Breast epithelium (tissue), 4 donors: ENCODE results near the gene TCOF1. TPM values are rescaled to one million over a fixed set of nuclear protein-coding genes. Genes with fewer than 3 reads are reported as not detected.

Experiments
- DNase-seq, 2 donors: peaks; one replicate each; pipeline ENCODE4 v3.0.0-alpha.2; 2019; ENCODE audit warnings: low spot score in 2 of 2
- H3K27ac ChIP-seq, 2 donors: fragments of 200-600 bp; sonication (generic) in 1 of 2; one replicate each; pipeline ENCODE4 v1.5.1; 2016 to 2019; ENCODE audit warnings: mild to moderate bottlenecking in 1 of 2
- H3K27me3 ChIP-seq, 2 donors: fragments of 200-600 bp; sonication (generic) in 1 of 2; one replicate each; pipeline versions ENCODE4 v1.5.1 to v1.6.0; 2017 to 2019; ENCODE audit warnings: control low read depth in 1 of 2, mild to moderate bottlenecking in 1 of 2
- H3K36me3 ChIP-seq: fragments of 200-600 bp; one replicate; pipeline ENCODE4 v1.5.1; 2019
- H3K4me1 ChIP-seq, 2 donors: fragments of 200-600 bp; sonication (generic); one replicate each; pipeline ENCODE4 v1.5.1; 2016 to 2019; ENCODE audit warnings: control low read depth in 1 of 2
- H3K4me3 ChIP-seq, 3 donors: fragments of 200-600 bp; sonication (generic); 1 replicate in 2 of 3; 2 replicates in 1 of 3; pipeline ENCODE4 v1.5.1; 2016 to 2019; ENCODE audit warnings: mild to moderate bottlenecking in 3 of 3, moderate library complexity in 2 of 3
- H3K9me3 ChIP-seq, 2 donors: fragments of 200-600 bp; sonication (generic) in 1 of 2; one replicate each; pipeline ENCODE4 v1.5.1; 2016 to 2019; ENCODE audit warnings: control low read depth in 1 of 2
- CTCF ChIP-seq, 3 donors: fragments of 450-650 bp; IDR thresholded peaks; one replicate each; pipeline ENCODE4 v1.5.1; 2016 to 2017; ENCODE audit warnings: antibody characterized with exemption in 3 of 3, mild to moderate bottlenecking in 3 of 3, moderate library complexity in 3 of 3
- POLR2A ChIP-seq: fragments of 450-650 bp; IDR thresholded peaks from one replicate; pipeline ENCODE4 v1.6.1; 2016; ENCODE audit warnings: antibody characterized with exemption, mild to moderate bottlenecking, moderate library complexity
- POLR2AphosphoS5 ChIP-seq, 3 donors: sonication (generic); formaldehyde crosslinking; IDR thresholded peaks; one replicate each; pipeline ENCODE4 v1.6.1; 2017; ENCODE audit warnings: antibody characterized with exemption in 3 of 3
- intact Hi-C: fragments of 100-400 bp; cut with DNase I; formaldehyde crosslinking; loops from one replicate; pipeline ENCODE4 v1.15.1; 2023; ENCODE audit warnings: low total_unique reads
- total RNA-seq, 3 donors: library from RNA; depleted of rRNA; stranded (reverse); fragments of >200 nt; gene quantifications; one replicate each; pipeline ENCODE4 v1.1.0, GENCODE V29; 2016

TCOF1 gene
- total RNA-seq, 3 donors from 2014 or later = 20.6 to 37.7 (median 36.1) TPM

- Histone ChIP-seq H3K36me3 (no peaks in the 10 kb centered on the region), H3K4me1 (no peaks in the 10 kb centered on the region), H3K27me3 (no peaks in the 10 kb centered on the region), H3K4me3 (no peak overlapping the region), H3K9me3 (no peaks in the 10 kb centered on the region), H3K27ac (no peak overlapping the region)
- DNase-seq = peak in 1 of 2 donors; percentile 77
- TF ChIP-seq CTCF (IDR thresholded peaks at IDR 0.05) = no peak
- TF ChIP-seq POLR2A = no peak
- TF ChIP-seq POLR2AphosphoS5 (IDR thresholded peaks at IDR 0.05) = no peak
- intact Hi-C loops = loop anchor here (5.0 kb wide), 1 partner anchor 553 kb away; no protein-coding TSS in a partner anchor
Measured at GRCh38 chr5:150434464-150434863, 77.0 kb downstream of the TCOF1 start.

GRCh38 chr5:150436141-150436680 lies 78.7 kb downstream of the TCOF1 start:
- Histone ChIP-seq H3K4me1 (no peaks in the 10 kb centered on the region), H3K27ac (no peak overlapping the region), H3K4me3 (no peak overlapping the region), H3K9me3 (no peaks in the 10 kb centered on the region), H3K36me3 (no peaks in the 10 kb centered on the region), H3K27me3 (no peaks in the 10 kb centered on the region)
- intact Hi-C loops = no loop called here
- TF ChIP-seq POLR2AphosphoS5 (IDR thresholded peaks at IDR 0.05) = peak in 1 of 3 donors; percentile 26
- TF ChIP-seq CTCF (IDR thresholded peaks at IDR 0.05) = peak; percentile 75 to 87 (median 82)
- TF ChIP-seq POLR2A = no peak
- peak; percentile 83 to 84 for DNase-seq

GRCh38 chr5:150438873-150439546 lies 81.5 kb downstream of the TCOF1 start:
- no peak for DNase-seq
- no peak overlapping the region for H3K4me3 ChIP-seq
- peaks cover 6% of the 10 kb centered on the region for H3K36me3 ChIP-seq
- intact Hi-C loops = no loop called here
- H3K27me3 ChIP-seq = no peaks in the 10 kb centered on the region
- H3K27ac ChIP-seq = no peak overlapping the region
- TF ChIP-seq POLR2AphosphoS5 (IDR thresholded peaks at IDR 0.05) = no peak
- TF ChIP-seq CTCF (IDR thresholded peaks at IDR 0.05) = peak in 2 of 3 donors; percentile 31 to 42
- no peaks in the 10 kb centered on the region for H3K9me3 ChIP-seq
- H3K4me1 ChIP-seq = no peaks in the 10 kb centered on the region

GRCh38 chr5:150440948-150441812 lies 83.7 kb downstream of the TCOF1 start:
- Histone ChIP-seq H3K36me3 (peaks cover 12% of the 10 kb centered on the region), H3K27ac (peak overlapping the region in 1 of 2 donors; percentile 13), H3K27me3 (no peaks in the 10 kb centered on the region), H3K9me3 (no peaks in the 10 kb centered on the region), H3K4me3 (no peak overlapping the region), H3K4me1 (no peaks in the 10 kb centered on the region)
- intact Hi-C loops = no loop called here
- no peak for DNase-seq
- TF ChIP-seq POLR2AphosphoS5 (IDR thresholded peaks at IDR 0.05) (no peak), POLR2A (no peak), CTCF (IDR thresholded peaks at IDR 0.05) (no peak)
